SK-N-SH treated with all-trans-retinoic acid at 6 μM for 48 hours (cell line): ENCODE data around the gene CASP4.

ENCODE experiments used
- ATAC-seq: fragments of 200-7000 bp; cut with Tn5 transposase; 3 replicates; pipeline ENCODE4 v1.9.1; 2020; ENCODE audit warnings: mild to moderate bottlenecking, moderate library complexity
- ARNTL ChIP-seq: fragments of 450-650 bp; formaldehyde crosslinking; IDR thresholded peaks from 2 replicates; pipeline ENCODE4 v1.5.0; 2020; ENCODE audit warnings: low read depth, mild to moderate bottlenecking, moderate library complexity, borderline replicate concordance
- BACH2 ChIP-seq: fragments of 250-450 bp; sonication (Bioruptor Pico); IDR thresholded peaks from 2 replicates; pipeline ENCODE4 v1.9.0; 2021; ENCODE audit warnings: mild to moderate bottlenecking, borderline replicate concordance
- CREB5 ChIP-seq: fragments of 250-450 bp; sonication (Bioruptor Pico); IDR thresholded peaks from 2 replicates; pipeline ENCODE4 v1.5.1; 2020; ENCODE audit warnings: low read depth, mild to moderate bottlenecking, moderate library complexity
- CSDC2 ChIP-seq: fragments of 250-450 bp; sonication (Bioruptor Pico); IDR thresholded peaks from 2 replicates; pipeline ENCODE4 v1.5.0; 2020; ENCODE audit warnings: mild to moderate bottlenecking, moderate library complexity
- CSRNP3 ChIP-seq: fragments of 250-450 bp; sonication (Bioruptor Pico); IDR thresholded peaks from 2 replicates; pipeline ENCODE4 v1.5.1; 2021; ENCODE audit warnings: mild to moderate bottlenecking, moderate library complexity
- ESRRG ChIP-seq: fragments of 250-450 bp; sonication (Bioruptor Pico); IDR thresholded peaks from 2 replicates; pipeline ENCODE4 v1.6.1; 2021; ENCODE audit warnings: mild to moderate bottlenecking
- GLIS3 ChIP-seq: fragments of 250-450 bp; sonication (Bioruptor Pico); IDR thresholded peaks from 2 replicates; pipeline ENCODE4 v1.5.0; 2020; ENCODE audit warnings: mild to moderate bottlenecking, moderate library complexity
- ISL1 ChIP-seq: fragments of 250-450 bp; sonication (Bioruptor Pico); IDR thresholded peaks from 2 replicates; pipeline ENCODE4 v2.1.2; 2022; ENCODE audit warnings: mild to moderate bottlenecking, moderate library complexity
- PATZ1 ChIP-seq: fragments of 250-450 bp; sonication (Bioruptor Pico); IDR thresholded peaks from 2 replicates; pipeline ENCODE4 v1.8.0; 2020; ENCODE audit warnings: mild to moderate bottlenecking, moderate library complexity, borderline replicate concordance
- POU6F1 ChIP-seq: fragments of 250-450 bp; sonication (Bioruptor Pico); IDR thresholded peaks from 2 replicates; pipeline ENCODE4 v1.8.0; 2021; ENCODE audit warnings: low read depth, mild to moderate bottlenecking, moderate library complexity, borderline replicate concordance
- PPARA ChIP-seq: fragments of 250-450 bp; sonication (Bioruptor Pico); IDR thresholded peaks from 2 replicates; pipeline ENCODE4 v1.5.0; 2020; ENCODE audit warnings: mild to moderate bottlenecking, borderline replicate concordance
- RARB ChIP-seq: fragments of 250-450 bp; sonication (Bioruptor Pico); IDR thresholded peaks from 2 replicates; pipeline ENCODE4 v1.8.0; 2021; ENCODE audit warnings: mild to moderate bottlenecking, moderate library complexity
- SNAI2 ChIP-seq: fragments of 250-450 bp; sonication (Bioruptor Pico); IDR thresholded peaks from 2 replicates; pipeline ENCODE4 v1.5.0; 2020; ENCODE audit warnings: mild to moderate bottlenecking, moderate library complexity
- TCF4 ChIP-seq: fragments of 250-450 bp; sonication (Bioruptor Pico); IDR thresholded peaks from 2 replicates; pipeline ENCODE4 v1.8.0; 2021; ENCODE audit warnings: mild to moderate bottlenecking, moderate library complexity, borderline replicate concordance
- TOX ChIP-seq: fragments of 250-450 bp; sonication (Bioruptor Pico); IDR thresholded peaks from 2 replicates; pipeline ENCODE4 v1.8.0; 2021; ENCODE audit warnings: mild to moderate bottlenecking, moderate library complexity, borderline replicate concordance
- TSHZ2 ChIP-seq: fragments of 250-450 bp; sonication (Bioruptor Pico); IDR thresholded peaks from 2 replicates; pipeline ENCODE4 v1.5.0; 2020; ENCODE audit warnings: mild to moderate bottlenecking, moderate library complexity
- ZC3H10 ChIP-seq: fragments of 250-450 bp; sonication (Bioruptor Pico); IDR thresholded peaks from 2 replicates; pipeline ENCODE4 v1.5.1; 2021; ENCODE audit warnings: mild to moderate bottlenecking, moderate library complexity
- ZFP3 ChIP-seq: fragments of 250-450 bp; sonication (Bioruptor Pico); IDR thresholded peaks from 2 replicates; pipeline ENCODE4 v1.5.0; 2020; ENCODE audit warnings: mild to moderate bottlenecking, moderate library complexity
- ZNF565 ChIP-seq: fragments of 450-650 bp; formaldehyde crosslinking; conservative IDR thresholded peaks from 2 replicates; pipeline ENCODE4 v1.5.0; 2020; ENCODE audit warnings: low read depth, mild to moderate bottlenecking, moderate library complexity
- ZNF70 ChIP-seq: fragments of 450-650 bp; formaldehyde crosslinking; IDR thresholded peaks from 2 replicates; pipeline ENCODE4 v1.5.0; 2020; ENCODE audit warnings: mild to moderate bottlenecking, moderate library complexity
- ZNF8 ChIP-seq: fragments of 450-650 bp; formaldehyde crosslinking; IDR thresholded peaks from 2 replicates; pipeline ENCODE4 v1.5.0; 2020; ENCODE audit warnings: mild to moderate bottlenecking, moderate library complexity

Gene CASP4

GRCh38 chr11:104918113-104918824 lies 50.1 kb downstream of the CASP4 start:
- ATAC-seq, result peak; percentile 70
- TF ChIP-seq ZFP3 (CRISPR knock-in tag) (no peak), RARB (CRISPR knock-in tag) (no peak), ZC3H10 (CRISPR knock-in tag) (no peak)

GRCh38 chr11:104917271-104918112 lies 50.9 kb downstream of the CASP4 start:
- peak; percentile 38 for ATAC-seq

GRCh38 chr11:104916442-104916841 lies 51.9 kb downstream of the CASP4 start:
- ATAC-seq, result no peak
- TF ChIP-seq CSRNP3 (CRISPR knock-in tag), result no peak
- no peak for TF ChIP-seq ZNF565
- no peak for TF ChIP-seq ZFP3 (CRISPR knock-in tag)
- TF ChIP-seq ZNF8 (CRISPR knock-in tag), result no peak
- TF ChIP-seq PATZ1 (CRISPR knock-in tag), result no peak
- no peak for TF ChIP-seq PPARA (CRISPR knock-in tag)
- no peak for TF ChIP-seq RARB (CRISPR knock-in tag)
- TF ChIP-seq TSHZ2 (CRISPR knock-in tag), result no peak
- TF ChIP-seq BACH2 (CRISPR knock-in tag), result no peak
- no peak for TF ChIP-seq ISL1 (CRISPR knock-in tag)
- TF ChIP-seq POU6F1 (CRISPR knock-in tag), result no peak
- TF ChIP-seq CSDC2 (CRISPR knock-in tag), result no peak
- TF ChIP-seq TOX, result no peak
- no peak for TF ChIP-seq GLIS3
- no peak for TF ChIP-seq ZNF70 (CRISPR knock-in tag)
- no peak for TF ChIP-seq TCF4 (CRISPR knock-in tag)
- no peak for TF ChIP-seq ESRRG
- no peak for TF ChIP-seq SNAI2 (CRISPR knock-in tag)

More at GRCh38 chr11:104917271-104918112, 50.9 kb downstream of the CASP4 start:
- no peak for TF ChIP-seq TOX
- TF ChIP-seq CREB5 (CRISPR knock-in tag), result no peak
- TF ChIP-seq CSRNP3 (CRISPR knock-in tag), result no peak
- no peak for TF ChIP-seq ARNTL (CRISPR knock-in tag)
- TF ChIP-seq ZFP3 (CRISPR knock-in tag), result no peak
- no peak for TF ChIP-seq CSDC2 (CRISPR knock-in tag)
- TF ChIP-seq, all 23 proteins: peak for 0
